CD14-positive monocyte (primary cell): ENCODE measurements around the gene PLXNA4. TPM values are rescaled to one million over a fixed set of nuclear protein-coding genes. Genes with fewer than 3 reads are reported as not detected.

ENCODE experiments used
- DNase-seq, 3 donors: peaks; one replicate each; pipeline ENCODE4 v3.0.0-alpha.2; 2011 to 2022
- H2AFZ ChIP-seq: 2 replicates; pipeline ENCODE4 v1.6.0; 2012; ENCODE audit warnings: mild to moderate bottlenecking, low read depth, low read length, inconsistent platforms; ENCODE audit not compliant: insufficient read depth, poor library complexity, severe bottlenecking
- H3K27ac ChIP-seq, 2 donors: 1 replicate in 1 of 2; 2 replicates in 1 of 2; pipeline ENCODE4 v1.5.1; 2012 to 2013; ENCODE audit warnings: low read length in 2 of 2, control low read depth in 1 of 2, inconsistent platforms in 1 of 2, low read depth in 1 of 2, mild to moderate bottlenecking in 1 of 2
- H3K27me3 ChIP-seq, 2 donors: one replicate each; pipeline versions ENCODE4 v1.6.0 to v1.6.1; 2011 to 2013; ENCODE audit warnings: low read length in 2 of 2; ENCODE audit not compliant: control insufficient read depth in 2 of 2, insufficient read depth in 2 of 2
- H3K36me3 ChIP-seq, 2 donors: replicated peaks in 1 of 2; 1 replicate in 1 of 2; 2 replicates in 1 of 2; pipeline versions ENCODE4 v1.5.1 to v1.6.1; 2012 to 2013; ENCODE audit warnings: low read length in 2 of 2, control low read depth in 1 of 2, inconsistent platforms in 1 of 2, mild to moderate bottlenecking in 1 of 2; ENCODE audit not compliant: insufficient read depth in 2 of 2, control insufficient read depth in 1 of 2
- H3K4me1 ChIP-seq, 2 donors: 1 replicate in 1 of 2; 2 replicates in 1 of 2; pipeline versions ENCODE4 v1.5.1 to v1.6.1; 2012 to 2013; ENCODE audit warnings: low read length in 2 of 2, control low read depth in 1 of 2, inconsistent platforms in 1 of 2, mild to moderate bottlenecking in 1 of 2, moderate library complexity in 1 of 2; ENCODE audit not compliant: insufficient read depth in 2 of 2, control insufficient read depth in 1 of 2
- H3K4me2 ChIP-seq: replicated peaks from 2 replicates; pipeline ENCODE3; 2012; ENCODE audit warnings: low read length, moderate library complexity, mild to moderate bottlenecking; ENCODE audit not compliant: poor library complexity, severe bottlenecking; ENCODE audit errors: extremely low read depth
- H3K4me3 ChIP-seq, 3 experiments: fragments of 200-600 bp in 1 of 3; sonication (generic) in 1 of 3; replicated peaks in 1 of 3; 1 replicate in 2 of 3; 2 replicates in 1 of 3; pipeline ENCODE4 v1.5.1; 2011 to 2013; ENCODE audit warnings: low read length in 3 of 3, mild to moderate bottlenecking in 3 of 3, control low read depth in 2 of 3, low read depth in 2 of 3, inconsistent platforms in 1 of 3, moderate library complexity in 1 of 3
- H3K79me2 ChIP-seq: 2 replicates; pipeline ENCODE4 v1.6.0; 2012; ENCODE audit warnings: mild to moderate bottlenecking, control low read depth, inconsistent platforms, low read length, moderate library complexity; ENCODE audit not compliant: insufficient read depth
- H3K9ac ChIP-seq: 2 replicates; pipeline ENCODE4 v1.6.0; 2017; ENCODE audit warnings: low read length, mild to moderate bottlenecking; ENCODE audit not compliant: insufficient read depth, poor library complexity, severe bottlenecking
- H3K9me3 ChIP-seq, 2 donors: replicated peaks in 1 of 2; 1 replicate in 1 of 2; 2 replicates in 1 of 2; pipeline versions ENCODE4 v1.5.1 to v1.6.1; 2012 to 2013; ENCODE audit warnings: low read length in 2 of 2, control low read depth in 1 of 2; ENCODE audit not compliant: control insufficient read depth in 1 of 2, insufficient read depth in 1 of 2
- H4K20me1 ChIP-seq: 2 replicates; pipeline ENCODE4 v1.6.0; 2012; ENCODE audit warnings: mild to moderate bottlenecking, low read length, control low read depth, moderate library complexity; ENCODE audit not compliant: insufficient read depth
- H3K27ac Mint-ChIP-seq, 7 donors: one replicate each; pipeline ENCODE4 v1.8.0; 2020; ENCODE audit warnings: mild to moderate bottlenecking in 7 of 7, mixed read lengths in 7 of 7, moderate library complexity in 6 of 7, inconsistent platforms in 2 of 7
- H3K27me3 Mint-ChIP-seq, 3 donors: one replicate each; pipeline ENCODE4 v1.8.0; 2021 to 2022; ENCODE audit warnings: low read depth in 3 of 3, mild to moderate bottlenecking in 3 of 3, mixed read lengths in 3 of 3, moderate library complexity in 3 of 3, inconsistent platforms in 1 of 3
- H3K36me3 Mint-ChIP-seq, 2 donors: one replicate each; pipeline ENCODE4 v1.8.0; 2020; ENCODE audit warnings: mixed read lengths in 2 of 2, inconsistent platforms in 1 of 2, mild to moderate bottlenecking in 1 of 2
- H3K4me1 Mint-ChIP-seq: one replicate; pipeline ENCODE4 v1.8.0; 2020; ENCODE audit warnings: mild to moderate bottlenecking, mixed read lengths
- H3K4me3 Mint-ChIP-seq, 2 donors: one replicate each; pipeline ENCODE4 v1.8.0; 2020; ENCODE audit warnings: mild to moderate bottlenecking in 2 of 2, mixed read lengths in 2 of 2, moderate library complexity in 1 of 2
- H3K9me3 Mint-ChIP-seq, 7 donors: one replicate each; pipeline ENCODE4 v1.8.0; 2020 to 2022; ENCODE audit warnings: mixed read lengths in 7 of 7, mild to moderate bottlenecking in 6 of 7, moderate library complexity in 6 of 7, inconsistent platforms in 2 of 7
- WGBS: methylation state at CpG from one replicate; pipeline ENCODE4 v1.1.5; 2013; ENCODE audit warnings: missing lambda C conversion rate; ENCODE audit not compliant: insufficient coverage; 5-methylcytosine and 5-hydroxymethylcytosine counted together
- intact Hi-C, 2 donors: fragments of 100-400 bp; cut with micrococcal nuclease; formaldehyde crosslinking; loops; one replicate each; pipeline versions ENCODE4 v1.15.0 to v1.15.1; 2023
- polyA plus RNA-seq, 3 donors: library from polyadenylated mRNA; depleted of rRNA in 1 of 3; unstranded in 2 of 3; stranded (reverse) in 1 of 3; fragments of 300-500 nt in 2 of 3; fragments of >200 nt in 1 of 3; fragmentation: Illumina TruSeq in 2 of 3; gene quantifications; 1 replicate in 2 of 3; 2 replicates in 1 of 3; pipeline ENCODE4 v1.2.3, GENCODE V29; 2012 to 2021
- TF ChIP-seq, protein P1 (sequence below): fragments of 200-600 bp; IDR thresholded peaks from one replicate; pipeline ENCODE4 v1.8.0; 2022; ENCODE audit warnings: antibody characterized with exemption, mild to moderate bottlenecking

Gene PLXNA4
- polyA plus RNA-seq, 3 donors = not detected

DNA sequence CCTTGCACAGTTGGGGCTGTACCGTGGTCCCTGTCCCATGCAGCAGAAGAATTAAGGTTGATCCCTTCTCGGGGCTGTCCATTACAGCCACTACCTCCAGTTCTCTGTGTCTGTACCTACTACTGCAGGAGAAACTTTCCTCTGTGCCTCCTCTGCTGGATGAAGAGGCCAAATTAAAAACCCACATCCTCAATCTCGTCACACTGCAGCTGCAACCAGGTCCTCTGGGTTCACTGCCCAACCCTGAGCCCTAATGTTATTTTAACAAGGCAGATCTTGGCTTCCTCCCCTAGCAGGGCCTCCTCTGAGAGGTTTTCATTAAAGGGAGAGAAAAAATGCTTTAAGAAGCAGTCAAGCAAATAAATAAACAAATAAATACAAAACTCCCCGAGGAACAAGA is 66.6 kb downstream of the PLXNA4 start:
- no peaks in the 10 kb centered on the region for H3K4me1 ChIP-seq
- no peak overlapping the region for H3K4me3 ChIP-seq
- DNase-seq = no peak
- no peak overlapping the region for H3K4me3 Mint-ChIP-seq
- no peak overlapping the region for H2AFZ ChIP-seq
- peaks cover 0 to 2% (median 0%) of the 10 kb centered on the region in 7 donors for H3K9me3 Mint-ChIP-seq
- H4K20me1 ChIP-seq = no peaks in the 10 kb centered on the region
- whole genome bisulfite sequencing = 70% methylated on average over 2 of the region's 4 CpGs
- no peaks in the 10 kb centered on the region for H3K9me3 ChIP-seq
- intact Hi-C loops = no loop called here
- H3K9ac ChIP-seq = no peak overlapping the region
- peaks cover 2 to 10% (median 10%) of the 10 kb centered on the region in 3 donors for H3K27me3 Mint-ChIP-seq
- TF ChIP-seq, protein P1, sequence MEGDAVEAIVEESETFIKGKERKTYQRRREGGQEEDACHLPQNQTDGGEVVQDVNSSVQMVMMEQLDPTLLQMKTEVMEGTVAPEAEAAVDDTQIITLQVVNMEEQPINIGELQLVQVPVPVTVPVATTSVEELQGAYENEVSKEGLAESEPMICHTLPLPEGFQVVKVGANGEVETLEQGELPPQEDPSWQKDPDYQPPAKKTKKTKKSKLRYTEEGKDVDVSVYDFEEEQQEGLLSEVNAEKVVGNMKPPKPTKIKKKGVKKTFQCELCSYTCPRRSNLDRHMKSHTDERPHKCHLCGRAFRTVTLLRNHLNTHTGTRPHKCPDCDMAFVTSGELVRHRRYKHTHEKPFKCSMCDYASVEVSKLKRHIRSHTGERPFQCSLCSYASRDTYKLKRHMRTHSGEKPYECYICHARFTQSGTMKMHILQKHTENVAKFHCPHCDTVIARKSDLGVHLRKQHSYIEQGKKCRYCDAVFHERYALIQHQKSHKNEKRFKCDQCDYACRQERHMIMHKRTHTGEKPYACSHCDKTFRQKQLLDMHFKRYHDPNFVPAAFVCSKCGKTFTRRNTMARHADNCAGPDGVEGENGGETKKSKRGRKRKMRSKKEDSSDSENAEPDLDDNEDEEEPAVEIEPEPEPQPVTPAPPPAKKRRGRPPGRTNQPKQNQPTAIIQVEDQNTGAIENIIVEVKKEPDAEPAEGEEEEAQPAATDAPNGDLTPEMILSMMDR = no peak
- H3K36me3 ChIP-seq = no peaks in the 10 kb centered on the region
- H3K27ac Mint-ChIP-seq = no peak overlapping the region
- H3K4me1 Mint-ChIP-seq = no peaks in the 10 kb centered on the region
- no peak overlapping the region for H3K4me2 ChIP-seq
- no peak overlapping the region for H3K27ac ChIP-seq
- H3K79me2 ChIP-seq = no peaks in the 10 kb centered on the region
- H3K27me3 ChIP-seq = no peaks in the 10 kb centered on the region
- no peaks in the 10 kb centered on the region for H3K36me3 Mint-ChIP-seq

DNA sequence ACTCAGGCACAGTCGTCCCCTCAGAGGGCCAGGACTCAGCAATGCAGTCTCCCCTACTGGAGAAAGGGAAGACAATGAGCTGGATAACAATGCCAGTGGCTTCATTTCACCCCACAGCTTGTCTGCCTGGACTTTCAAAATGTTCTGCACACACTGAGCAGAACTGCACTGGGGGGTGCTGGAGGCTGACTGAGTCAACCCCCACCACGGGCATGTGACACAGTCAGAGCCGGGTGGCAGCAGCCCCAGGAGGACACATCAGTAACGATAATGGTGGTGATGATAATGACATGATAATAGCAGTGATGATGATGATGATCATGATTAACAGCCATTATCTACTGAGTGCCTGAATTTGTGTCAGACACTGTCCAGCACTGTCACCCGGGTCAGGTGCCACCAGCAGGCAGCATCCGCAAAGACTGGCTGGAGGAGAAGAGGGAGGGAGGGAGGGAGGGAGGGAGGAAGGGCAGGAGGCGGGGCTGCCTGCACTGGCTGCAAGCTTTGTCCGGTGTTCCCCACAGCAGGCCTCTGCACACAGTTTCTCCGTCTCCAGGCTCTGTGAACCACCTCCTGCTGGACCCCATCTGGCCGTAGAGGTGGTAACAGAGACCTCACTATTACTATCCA is 67.4 kb downstream of the PLXNA4 start:
- WGBS = 32% methylated on average over 4 of the region's 10 CpGs

More for the DNA sequence above, 67.4 kb downstream of the PLXNA4 start:
- H3K27ac Mint-ChIP-seq = no peak overlapping the region
- intact Hi-C loops = no loop called here
- H3K4me1 ChIP-seq = no peaks in the 10 kb centered on the region
- TF ChIP-seq, protein P1 = no peak
- H3K27me3 ChIP-seq = no peaks in the 10 kb centered on the region
- H3K27me3 Mint-ChIP-seq = peaks cover 2 to 13% (median 6%) of the 10 kb centered on the region in 3 donors
- no peak for DNase-seq
- H2AFZ ChIP-seq = no peak overlapping the region
- no peaks in the 10 kb centered on the region for H3K36me3 Mint-ChIP-seq
- H3K9ac ChIP-seq = no peak overlapping the region
- H3K27ac ChIP-seq = no peak overlapping the region
- no peaks in the 10 kb centered on the region for H3K36me3 ChIP-seq
- H3K9me3 Mint-ChIP-seq = peaks cover 0 to 2% (median 0%) of the 10 kb centered on the region in 7 donors
- H3K4me2 ChIP-seq = no peak overlapping the region
- H3K4me3 Mint-ChIP-seq = no peak overlapping the region
- no peaks in the 10 kb centered on the region for H3K4me1 Mint-ChIP-seq
- no peak overlapping the region for H3K4me3 ChIP-seq
- no peaks in the 10 kb centered on the region for H3K79me2 ChIP-seq
- H4K20me1 ChIP-seq = no peaks in the 10 kb centered on the region
- H3K9me3 ChIP-seq = no peaks in the 10 kb centered on the region
